ENCODE measurements around the gene EXOG.

- TF ChIP-seq CTCF (IDR thresholded peaks at IDR 0.05 in 8 of 11, conservative IDR thresholded peaks at IDR 0.05 in 3 of 11) (no peak), POLR2A (IDR thresholded peaks at IDR 0.05) (no peak), POLR2AphosphoS5 (IDR thresholded peaks at IDR 0.05) (no peak)
These were observed 36.6 kb upstream of the EXOG start for GRCh38 chr3:38459499-38460048.

All from spleen (tissue), 7 donors.